ENCODE results near the gene PTAR1.

GRCh38 chr9:69750085-69750484 lies 9.7 kb downstream of the PTAR1 start:
- no peak for TF ChIP-seq CTCF (conservative IDR thresholded peaks at IDR 0.05)
- TF ChIP-seq EZH2 (IDR thresholded peaks at IDR 0.05; ENCODE audit: low read depth): no peak

Data from PC-9 (cell line).